AG09309 (cell line): ENCODE measurements around the gene IFI27L1.
A peak's percentile ranks its signal among the peaks of the same experiment; 100 is the strongest.

Source experiments
- DNase-seq: peaks from one replicate; pipeline ENCODE4 v3.0.0-alpha.2; 2010; ENCODE audit warnings: low read depth
- H3K4me3 ChIP-seq: 2 replicates; pipeline ENCODE4 v1.5.1; 2011; ENCODE audit warnings: mild to moderate bottlenecking, low read depth, low read length, moderate library complexity; ENCODE audit not compliant: control insufficient read depth
- CTCF ChIP-seq: IDR thresholded peaks from 2 replicates; pipeline ENCODE4 v1.5.1; 2011; ENCODE audit warnings: mild to moderate bottlenecking, low read depth, low read length, inconsistent platforms; ENCODE audit not compliant: insufficient read depth, control insufficient read depth; ENCODE audit errors: missing control alignments

The IFI27L1 gene

DNA sequence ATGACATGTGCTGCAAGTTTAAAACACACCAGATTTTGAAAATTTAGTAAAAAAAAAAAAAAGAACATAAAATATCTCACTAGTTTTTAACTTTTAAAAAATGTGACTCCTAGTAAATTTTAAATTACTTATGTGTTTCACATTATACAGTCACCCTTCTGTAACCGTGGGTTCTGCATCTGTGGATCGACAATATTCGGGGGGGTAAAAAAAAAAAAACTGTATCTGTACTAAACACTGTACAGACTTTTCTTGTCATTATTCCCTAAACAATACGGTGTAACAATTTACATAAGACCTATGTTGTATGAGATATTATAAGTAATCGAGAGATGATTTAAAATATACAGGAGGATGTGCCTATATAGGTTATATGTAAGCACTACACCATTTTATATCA, 3.3 kb upstream of the IFI27L1 start:
- DNase-seq = no peak
- TF ChIP-seq CTCF = no peak
- no peak overlapping the region for H3K4me3 ChIP-seq

- DNase-seq = no peak
- peak overlapping the region; percentile 99 for H3K4me3 ChIP-seq
- TF ChIP-seq CTCF = no peak
Measured at GRCh38 chr14:94079891-94080620, 1.1 kb upstream of the IFI27L1 start.

- DNase-seq = no peak
- TF ChIP-seq CTCF = no peak
- H3K4me3 ChIP-seq = peak overlapping the region; percentile 99
Measured at GRCh38 chr14:94081386-94081820, 293 bp downstream of the IFI27L1 start.

GRCh38 chr14:94087891-94088290, 6.8 kb downstream of the IFI27L1 start:
- H3K4me3 ChIP-seq = no peak overlapping the region
- no peak for TF ChIP-seq CTCF
- no peak for DNase-seq

DNA sequence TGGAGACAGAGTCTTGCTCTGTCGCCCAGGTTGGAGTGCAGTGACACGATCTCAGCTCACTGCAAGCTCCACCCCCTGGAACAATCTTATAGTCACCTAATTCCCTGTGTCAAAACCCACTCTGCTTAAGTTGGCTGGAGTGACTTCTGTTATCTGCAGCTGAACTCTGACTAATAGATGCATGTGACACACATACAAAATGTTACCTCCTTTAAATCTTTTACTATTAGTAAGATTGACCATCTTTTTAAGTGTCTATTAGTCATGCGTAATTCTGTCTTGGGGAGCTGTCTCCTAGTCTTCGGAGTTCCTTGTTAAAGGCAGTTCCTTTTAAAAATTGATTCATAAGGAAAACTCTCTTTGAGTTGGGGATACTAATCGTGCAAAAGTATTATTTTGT, 7.4 kb downstream of the IFI27L1 start:
- H3K4me3 ChIP-seq = no peak overlapping the region
- DNase-seq = no peak
- TF ChIP-seq CTCF = no peak

- no peak for TF ChIP-seq CTCF
- H3K4me3 ChIP-seq = no peak overlapping the region
- DNase-seq = no peak
Measured at GRCh38 chr14:94089479-94089878, 8.4 kb downstream of the IFI27L1 start.
